Measurements from ENCODE around the gene TNFRSF13B. TPM values are rescaled to one million over a fixed set of nuclear protein-coding genes. Genes with fewer than 3 reads are reported as not detected.

TNFRSF13B gene
- total RNA-seq, 2 donors from 2014 or later: not detected

- Histone ChIP-seq H3K27me3 (replicated peaks; ENCODE audit: insufficient read depth) (no peaks in the 10 kb centered on the region), H3K27ac (no peak overlapping the region), H3K4me1 (ENCODE audit: control insufficient read depth in 1 of 2, low read depth in 2 of 2) (no peaks in the 10 kb centered on the region), H3K9me3 (no peaks in the 10 kb centered on the region), H3K36me3 (no peaks in the 10 kb centered on the region), H3K4me3 (no peak overlapping the region)
- ATAC-seq (ENCODE audit: insufficient number of reproducible peaks, low FRiP score, low read depth): no peak
- TF ChIP-seq, protein P1, sequence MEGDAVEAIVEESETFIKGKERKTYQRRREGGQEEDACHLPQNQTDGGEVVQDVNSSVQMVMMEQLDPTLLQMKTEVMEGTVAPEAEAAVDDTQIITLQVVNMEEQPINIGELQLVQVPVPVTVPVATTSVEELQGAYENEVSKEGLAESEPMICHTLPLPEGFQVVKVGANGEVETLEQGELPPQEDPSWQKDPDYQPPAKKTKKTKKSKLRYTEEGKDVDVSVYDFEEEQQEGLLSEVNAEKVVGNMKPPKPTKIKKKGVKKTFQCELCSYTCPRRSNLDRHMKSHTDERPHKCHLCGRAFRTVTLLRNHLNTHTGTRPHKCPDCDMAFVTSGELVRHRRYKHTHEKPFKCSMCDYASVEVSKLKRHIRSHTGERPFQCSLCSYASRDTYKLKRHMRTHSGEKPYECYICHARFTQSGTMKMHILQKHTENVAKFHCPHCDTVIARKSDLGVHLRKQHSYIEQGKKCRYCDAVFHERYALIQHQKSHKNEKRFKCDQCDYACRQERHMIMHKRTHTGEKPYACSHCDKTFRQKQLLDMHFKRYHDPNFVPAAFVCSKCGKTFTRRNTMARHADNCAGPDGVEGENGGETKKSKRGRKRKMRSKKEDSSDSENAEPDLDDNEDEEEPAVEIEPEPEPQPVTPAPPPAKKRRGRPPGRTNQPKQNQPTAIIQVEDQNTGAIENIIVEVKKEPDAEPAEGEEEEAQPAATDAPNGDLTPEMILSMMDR (IDR thresholded peaks at IDR 0.05): no peak
- DNase-seq (ENCODE audit: low spot score): no peak
Measured at GRCh38 chr17:16918443-16918842, 53.5 kb downstream of the TNFRSF13B start.

- Histone ChIP-seq H3K4me1 (ENCODE audit: control insufficient read depth in 1 of 2, low read depth in 2 of 2) (no peaks in the 10 kb centered on the region), H3K27me3 (replicated peaks; ENCODE audit: insufficient read depth) (no peaks in the 10 kb centered on the region), H3K36me3 (no peaks in the 10 kb centered on the region), H3K4me3 (no peak overlapping the region), H3K9me3 (no peaks in the 10 kb centered on the region), H3K27ac (no peak overlapping the region)
- TF ChIP-seq, protein P1 (IDR thresholded peaks at IDR 0.05): no peak
- ATAC-seq (ENCODE audit: insufficient number of reproducible peaks, low FRiP score, low read depth): no peak
- no peak for DNase-seq (ENCODE audit: low spot score)
Measured at GRCh38 chr17:16917671-16918394, 54.1 kb downstream of the TNFRSF13B start.

- TF ChIP-seq, protein P1 (IDR thresholded peaks at IDR 0.05): no peak
- DNase-seq (ENCODE audit: low spot score): no peak
Measured at GRCh38 chr17:16916557-16916920, 55.4 kb downstream of the TNFRSF13B start.

GRCh38 chr17:16915752-16916556 lies 56.0 kb downstream of the TNFRSF13B start:
- DNase-seq (ENCODE audit: low spot score) (no peak), ATAC-seq (ENCODE audit: insufficient number of reproducible peaks, low FRiP score, low read depth) (no peak)
- Histone ChIP-seq H3K36me3 (no peaks in the 10 kb centered on the region), H3K9me3 (no peaks in the 10 kb centered on the region), H3K4me3 (no peak overlapping the region), H3K27ac (no peak overlapping the region), H3K27me3 (replicated peaks; ENCODE audit: insufficient read depth) (no peaks in the 10 kb centered on the region), H3K4me1 (ENCODE audit: control insufficient read depth in 1 of 2, low read depth in 2 of 2) (no peaks in the 10 kb centered on the region)
- TF ChIP-seq, protein P1 (IDR thresholded peaks at IDR 0.05): no peak

More at GRCh38 chr17:16916557-16916920, 55.4 kb downstream of the TNFRSF13B start:
- no peak overlapping the region for H3K4me3 ChIP-seq
- H3K27me3 ChIP-seq (replicated peaks; ENCODE audit: insufficient read depth): no peaks in the 10 kb centered on the region
- no peaks in the 10 kb centered on the region for H3K4me1 ChIP-seq (ENCODE audit: control insufficient read depth in 1 of 2, low read depth in 2 of 2)
- H3K36me3 ChIP-seq: no peaks in the 10 kb centered on the region
- H3K9me3 ChIP-seq: no peaks in the 10 kb centered on the region
- H3K27ac ChIP-seq: no peak overlapping the region
- no peak for ATAC-seq (ENCODE audit: insufficient number of reproducible peaks, low FRiP score, low read depth)

- TF ChIP-seq, protein P1 (IDR thresholded peaks at IDR 0.05): no peak
- no peak for ATAC-seq (ENCODE audit: insufficient number of reproducible peaks, low FRiP score, low read depth)
- no peak overlapping the region for H3K4me3 ChIP-seq
- H3K4me1 ChIP-seq (ENCODE audit: control insufficient read depth in 1 of 2, low read depth in 2 of 2): no peaks in the 10 kb centered on the region
- H3K27ac ChIP-seq: no peak overlapping the region
- no peaks in the 10 kb centered on the region for H3K9me3 ChIP-seq
- no peak for DNase-seq (ENCODE audit: low spot score)
- H3K27me3 ChIP-seq (replicated peaks; ENCODE audit: insufficient read depth): no peaks in the 10 kb centered on the region
- H3K36me3 ChIP-seq: no peaks in the 10 kb centered on the region
Measured at GRCh38 chr17:16913463-16913862, 58.5 kb downstream of the TNFRSF13B start.
